OCI-LY3 (cell line): ENCODE data around the gene KRT9.
"Not testable (repeated sequence)": the region's sequence is repeated elsewhere in the genome, so short reads cannot be mapped to it uniquely, and the experiment has no call there.

ENCODE experiments used
- H2AFZ ChIP-seq: fragments of 200-600, 300-600 bp; shearing (Covaris generic); 2 replicates; pipeline ENCODE4 v1.6.0; 2014; ENCODE audit warnings: antibody characterized with exemption, low read depth, low read length
- H3K27ac ChIP-seq: fragments of 200-600, 300-600 bp; sonication (generic); 2 replicates; pipeline ENCODE4 v1.5.1; 2014; ENCODE audit warnings: mild to moderate bottlenecking, low read length, moderate library complexity, mixed read lengths
- H3K27me3 ChIP-seq: fragments of 200-600, 300-600 bp; sonication (generic); 2 replicates; pipeline ENCODE4 v1.6.1; 2014; ENCODE audit warnings: low read depth, low read length, mixed read lengths
- H3K36me3 ChIP-seq: fragments of 200-600, 300-600 bp; sonication (generic); replicated peaks from 2 replicates; pipeline ENCODE3; 2014; ENCODE audit warnings: low read depth, low read length, mixed read lengths
- H3K4me1 ChIP-seq: fragments of 300-600, 200-600 bp; sonication (generic); 2 replicates; pipeline ENCODE4 v1.6.1; 2014; ENCODE audit warnings: low read length, mixed read lengths
- H3K4me2 ChIP-seq: fragments of 200-600, 300-600 bp; sonication (generic); 2 replicates; pipeline ENCODE4 v1.6.1; 2014; ENCODE audit warnings: low read length, mixed read lengths
- H3K4me3 ChIP-seq: fragments of 300-600, 200-600 bp; sonication (generic); 2 replicates; pipeline ENCODE4 v1.5.1; 2014; ENCODE audit warnings: antibody characterized with exemption, mild to moderate bottlenecking, low read length, moderate library complexity
- H3K79me2 ChIP-seq: fragments of 300-600, 200-600 bp; shearing (Covaris generic); 2 replicates; pipeline ENCODE4 v1.6.1; 2014; ENCODE audit warnings: mild to moderate bottlenecking, low read length, mixed read lengths
- H3K9ac ChIP-seq: fragments of 300-600, 200-600 bp; shearing (Covaris generic); 2 replicates; pipeline ENCODE4 v1.6.0; 2014; ENCODE audit warnings: mild to moderate bottlenecking, low read length, moderate library complexity
- H3K9me3 ChIP-seq: fragments of 200-600, 300-600 bp; shearing (Covaris generic); 2 replicates; pipeline ENCODE4 v1.6.1; 2014; ENCODE audit warnings: low read length, mixed read lengths; ENCODE audit not compliant: insufficient read depth
- H4K20me1 ChIP-seq: fragments of 200-600, 300-600 bp; sonication (generic); 2 replicates; pipeline ENCODE4 v1.6.1; 2016; ENCODE audit warnings: low read length, mixed read lengths; ENCODE audit not compliant: insufficient read depth
- CTCF ChIP-seq: fragments of 200-600, 300-600 bp; sonication (generic); IDR thresholded peaks from 2 replicates; pipeline ENCODE4 v1.5.1; 2014; ENCODE audit warnings: antibody characterized with exemption, low read length, low read depth
- EZH2phosphoT487 ChIP-seq: fragments of 200-600 bp; shearing (Covaris generic); IDR thresholded peaks from 2 replicates; pipeline ENCODE4 v1.6.1; 2018; ENCODE audit warnings: antibody characterized with exemption, mixed run types, low read depth

The KRT9 gene

GRCh38 chr17:41585301-41586056 is 13.6 kb upstream of the KRT9 start:
- Histone ChIP-seq H3K4me2 (no peak overlapping the region), H3K36me3 (no peaks in the 10 kb centered on the region), H3K9me3 (no peaks in the 10 kb centered on the region), H3K9ac (no peak overlapping the region), H3K27ac (no peak overlapping the region), H3K79me2 (no peaks in the 10 kb centered on the region), H3K27me3 (peaks cover 18% of the 10 kb centered on the region), H3K4me1 (no peaks in the 10 kb centered on the region), H3K4me3 (no peak overlapping the region), H2AFZ (no peak overlapping the region), H4K20me1 (no peaks in the 10 kb centered on the region)
- no peak for TF ChIP-seq CTCF
- no peak for TF ChIP-seq EZH2phosphoT487

DNA sequence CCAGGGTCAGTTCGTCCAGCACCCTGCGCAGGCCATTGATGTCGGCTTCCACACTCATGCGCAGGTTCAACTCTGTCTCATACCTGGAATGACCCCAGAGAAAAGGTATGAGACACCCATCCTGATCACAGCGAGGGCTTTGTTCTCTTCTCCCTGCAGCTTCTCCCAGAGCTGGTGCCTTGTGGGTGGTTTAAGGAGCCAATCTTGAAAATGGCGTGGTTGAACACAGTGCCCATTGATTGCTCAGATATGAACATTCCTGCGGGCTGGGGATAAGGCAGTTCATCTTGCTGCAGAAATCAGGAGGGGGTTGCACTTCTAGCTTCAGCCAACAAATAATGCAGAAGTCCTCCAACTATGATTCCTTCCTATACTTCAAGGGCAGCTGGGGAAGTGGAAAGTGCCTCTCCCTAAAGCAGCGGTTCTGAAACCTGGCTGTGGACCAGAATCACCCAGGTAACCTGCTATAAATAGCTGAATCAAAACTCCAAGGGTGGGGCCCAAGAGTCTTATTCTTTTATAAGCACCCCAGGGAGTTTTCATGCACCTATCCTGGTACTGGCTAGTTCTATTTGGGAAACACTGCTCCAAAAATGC is 12.6 kb upstream of the KRT9 start:
- H3K9me3 ChIP-seq, H3K36me3 ChIP-seq, H3K27ac ChIP-seq, H3K79me2 ChIP-seq, H4K20me1 ChIP-seq, H3K4me3 ChIP-seq, H3K9ac ChIP-seq, H3K4me1 ChIP-seq, H3K4me2 ChIP-seq, H2AFZ ChIP-seq: not testable (repeated sequence)
- H3K27me3 ChIP-seq = peaks cover 18% of the 10 kb centered on the region

- H3K4me2 ChIP-seq = no peak overlapping the region
- peaks cover 16% of the 10 kb centered on the region for H3K27me3 ChIP-seq
- H3K36me3 ChIP-seq = no peaks in the 10 kb centered on the region
- no peaks in the 10 kb centered on the region for H3K79me2 ChIP-seq
- no peaks in the 10 kb centered on the region; the same call in 1 of the 2 replicates for H3K4me1 ChIP-seq
- no peaks in the 10 kb centered on the region for H3K9me3 ChIP-seq
- no peak overlapping the region for H2AFZ ChIP-seq
- no peak overlapping the region for H3K27ac ChIP-seq
- no peak for TF ChIP-seq EZH2phosphoT487
- TF ChIP-seq CTCF = no peak
- H3K4me3 ChIP-seq = no peak overlapping the region
- no peak overlapping the region for H3K9ac ChIP-seq
- no peaks in the 10 kb centered on the region for H4K20me1 ChIP-seq
These were observed 11.6 kb upstream of the KRT9 start for GRCh38 chr17:41583137-41584127.

DNA sequence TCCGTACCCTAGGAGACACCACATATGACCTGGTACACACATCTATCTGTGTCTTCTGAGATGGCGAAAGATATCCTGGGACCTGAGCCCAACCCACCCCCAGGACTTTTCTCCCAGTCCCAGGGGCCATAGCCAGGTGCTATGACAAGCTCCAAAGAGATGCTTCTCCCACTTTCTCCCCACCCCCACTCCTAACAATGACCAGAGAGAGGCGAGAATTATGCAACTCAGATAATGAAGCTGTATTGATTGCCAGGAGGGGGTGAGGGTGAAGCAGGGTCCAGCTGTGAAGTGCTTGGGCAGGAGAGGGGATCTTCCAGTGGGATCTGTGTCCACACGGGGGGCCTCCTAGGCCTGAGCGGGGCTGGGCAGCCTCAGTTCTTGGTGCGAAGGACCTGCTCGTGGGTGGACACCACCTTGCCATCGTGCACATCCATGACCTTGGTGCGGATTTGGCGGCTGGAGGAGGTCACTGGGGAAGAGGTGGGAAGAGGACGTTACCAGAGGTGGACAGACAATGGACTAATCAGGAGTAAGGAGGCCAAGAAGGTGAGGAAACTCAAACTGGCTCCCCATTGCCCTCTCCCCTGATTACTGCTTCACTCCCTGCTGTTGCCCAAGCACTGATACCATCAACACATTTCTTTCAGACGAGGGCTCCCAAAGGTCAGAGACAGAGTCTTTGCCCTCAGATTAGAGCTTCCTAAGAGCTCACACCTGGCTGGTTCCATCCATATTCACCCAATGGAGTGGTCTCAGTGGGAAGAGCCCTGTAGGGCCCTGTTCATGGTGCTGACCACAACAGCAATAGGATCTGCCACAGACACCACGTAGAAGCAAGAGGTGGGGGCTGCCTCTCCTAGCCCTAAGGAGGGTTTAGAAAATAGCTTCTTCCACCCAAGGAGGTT is 10.5 kb upstream of the KRT9 start:
- H3K9me3 ChIP-seq, H3K27ac ChIP-seq, H3K79me2 ChIP-seq, H3K36me3 ChIP-seq, H2AFZ ChIP-seq, H4K20me1 ChIP-seq, H3K4me1 ChIP-seq, H3K4me2 ChIP-seq, H3K4me3 ChIP-seq, H3K9ac ChIP-seq: not testable (repeated sequence)
- peaks cover 16% of the 10 kb centered on the region for H3K27me3 ChIP-seq
